Hepatocyte (in vitro differentiated cells): ENCODE results near the gene AAGAB.

Source experiments
- CTCF ChIP-seq: fragments of 200-600 bp; sonication (generic); IDR thresholded peaks from 2 replicates; pipeline ENCODE4 v1.5.1; 2016; ENCODE audit warnings: antibody characterized with exemption, mild to moderate bottlenecking; ENCODE audit not compliant: poor library complexity
- EZH2 ChIP-seq: fragments of 200-600 bp; sonication (generic); IDR thresholded peaks from 2 replicates; pipeline ENCODE4 v1.6.1; 2016; ENCODE audit warnings: antibody characterized with exemption, mild to moderate bottlenecking, borderline replicate concordance
- EZH2phosphoT487 ChIP-seq: fragments of 200-600 bp; sonication (generic); IDR thresholded peaks from one replicate; pipeline ENCODE4 v1.6.1; 2018; ENCODE audit warnings: antibody characterized with exemption, mild to moderate bottlenecking, low read depth, moderate library complexity; ENCODE audit not compliant: unreplicated experiment, severe bottlenecking

DNA sequence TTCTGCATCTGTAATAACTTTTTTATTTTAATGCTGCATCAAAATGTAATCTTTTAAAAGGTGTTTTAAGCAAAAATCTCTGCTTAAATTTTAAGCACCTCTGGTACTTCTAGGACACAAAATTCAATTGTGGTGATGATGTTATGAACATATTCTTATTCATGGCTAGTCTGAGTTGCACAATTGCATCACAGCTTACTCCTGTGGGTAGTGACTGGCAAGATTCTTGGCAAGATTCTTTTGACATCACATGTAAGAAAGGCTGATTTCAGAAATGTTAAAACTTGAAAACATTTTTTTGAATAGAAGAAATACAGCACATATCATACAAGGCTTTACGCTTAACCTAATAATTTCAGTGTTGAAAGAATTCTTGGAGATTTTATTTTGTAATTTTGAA lies 35.9 kb upstream of the AAGAB start:
- no peak for TF ChIP-seq CTCF
- TF ChIP-seq EZH2phosphoT487, result no peak
- TF ChIP-seq EZH2, result no peak
